ENCODE data around the gene CALML5.

Gene CALML5

GRCh38 chr10:5499493-5500140 lies at the start of gene CALML5:
Gene CALML5, minus strand, starts transcription at chr10:5499570. Its CDS starts 132 bp downstream, at chr10:5499438.
- no peak for DNase-seq (ENCODE audit: low spot score)

- peak; percentile 80 for DNase-seq (ENCODE audit: low spot score)
Measured at GRCh38 chr10:5547931-5548660, 48.7 kb upstream of the CALML5 start.

GRCh38 chr10:5547681-5547930 lies 48.2 kb upstream of the CALML5 start:
- DNase-seq (ENCODE audit: low spot score): no peak

GRCh38 chr10:5546891-5547680 lies 47.7 kb upstream of the CALML5 start:
- peak; percentile 94 for DNase-seq (ENCODE audit: low spot score)

GRCh38 chr10:5545778-5546710 lies 46.7 kb upstream of the CALML5 start:
- DNase-seq (ENCODE audit: low spot score): peak; percentile 80

- DNase-seq (ENCODE audit: low spot score): no peak
Measured at GRCh38 chr10:5545426-5545777, 46.0 kb upstream of the CALML5 start.

- no peak for DNase-seq (ENCODE audit: low spot score)
Measured at GRCh38 chr10:5545011-5545410, 45.6 kb upstream of the CALML5 start.

- no peak for DNase-seq (ENCODE audit: low spot score)
Measured at GRCh38 chr10:5544216-5544805, 44.9 kb upstream of the CALML5 start.

GRCh38 chr10:5543623-5544022 lies 44.3 kb upstream of the CALML5 start:
- no peak for DNase-seq (ENCODE audit: low spot score)

- DNase-seq (ENCODE audit: low spot score): no peak
Measured at GRCh38 chr10:5542100-5542499, 42.7 kb upstream of the CALML5 start.

GRCh38 chr10:5540891-5541290 lies 41.5 kb upstream of the CALML5 start:
- no peak for DNase-seq (ENCODE audit: low spot score)

GRCh38 chr10:5540080-5540479 lies 40.7 kb upstream of the CALML5 start:
- no peak for DNase-seq (ENCODE audit: low spot score)

- DNase-seq (ENCODE audit: low spot score): no peak
Measured at GRCh38 chr10:5538892-5539651, 39.7 kb upstream of the CALML5 start.

GRCh38 chr10:5538446-5538845 lies 39.1 kb upstream of the CALML5 start:
- peak; percentile 20 for DNase-seq (ENCODE audit: low spot score)

GRCh38 chr10:5537684-5538083 lies 38.3 kb upstream of the CALML5 start:
- DNase-seq (ENCODE audit: low spot score): no peak

GRCh38 chr10:5536486-5537081 lies 37.2 kb upstream of the CALML5 start:
- no peak for DNase-seq (ENCODE audit: low spot score)

- DNase-seq (ENCODE audit: low spot score): no peak
Measured at GRCh38 chr10:5534880-5535856, 35.8 kb upstream of the CALML5 start.

GRCh38 chr10:5534051-5534821 lies 34.9 kb upstream of the CALML5 start:
- DNase-seq (ENCODE audit: low spot score): no peak
